HepG2 (cell line): ENCODE measurements around the gene EXOC6B. TPM values are rescaled to one million over a fixed set of nuclear protein-coding genes. Genes with fewer than 3 reads are reported as not detected.

Experiments used
- HDAC1 ChIP-seq: sonication (generic); formaldehyde crosslinking; IDR thresholded peaks from 2 replicates; pipeline ENCODE4 v1.5.1; 2020; ENCODE audit warnings: mild to moderate bottlenecking, missing genetic modification reagents
- HES4 ChIP-seq: sonication (generic); formaldehyde crosslinking; IDR thresholded peaks from 2 replicates; pipeline ENCODE4 v1.9.0; 2021; ENCODE audit warnings: mild to moderate bottlenecking, missing genetic modification reagents, borderline replicate concordance
- REL ChIP-seq: sonication (generic); formaldehyde crosslinking; conservative IDR thresholded peaks from 2 replicates; pipeline ENCODE4 v1.8.0; 2022; ENCODE audit warnings: mild to moderate bottlenecking, missing genetic modification reagents, moderate library complexity
- THAP9 ChIP-seq: sonication (generic); formaldehyde crosslinking; IDR thresholded peaks from 2 replicates; pipeline ENCODE4; 2020; ENCODE audit warnings: missing genetic modification reagents, mild to moderate bottlenecking, borderline replicate concordance
- XBP1 ChIP-seq: sonication (generic); formaldehyde crosslinking; IDR thresholded peaks from 2 replicates; pipeline ENCODE4 v1.5.0; 2020; ENCODE audit warnings: missing genetic modification reagents
- ZNF12 ChIP-seq: sonication (generic); formaldehyde crosslinking; IDR thresholded peaks from 2 replicates; pipeline ENCODE4 v1.5.0; 2020; ENCODE audit warnings: missing genetic modification reagents
- ZNF251 ChIP-seq: sonication (generic); formaldehyde crosslinking; IDR thresholded peaks from 2 replicates; pipeline ENCODE4 v1.9.0; 2021; ENCODE audit warnings: mild to moderate bottlenecking, missing genetic modification reagents
- ZNF512 ChIP-seq: sonication (generic); formaldehyde crosslinking; IDR thresholded peaks from 2 replicates; pipeline ENCODE4 v1.4.0; 2020; ENCODE audit warnings: mild to moderate bottlenecking, missing genetic modification reagents
- ZNF607 ChIP-seq: sonication (generic); formaldehyde crosslinking; IDR thresholded peaks from 2 replicates; pipeline ENCODE4 v1.5.1; 2020; ENCODE audit warnings: missing genetic modification reagents, mild to moderate bottlenecking, borderline replicate concordance
- ZNF737 ChIP-seq: sonication (generic); formaldehyde crosslinking; IDR thresholded peaks from 2 replicates; pipeline ENCODE4 v1.5.0; 2020; ENCODE audit warnings: missing genetic modification reagents, mild to moderate bottlenecking, borderline replicate concordance
- polyA plus RNA-seq, 8 experiments: library from polyadenylated mRNA; depleted of rRNA in 3 of 8; stranded (reverse) in 7 of 8; unstranded in 1 of 8; fragments of >200 nt; fragmentation: Illumina TruSeq in 4 of 8; extraction: Trizol in 4 of 8; gene quantifications; 2 replicates each; pipeline versions ENCODE4 v1.2.1 to v1.2.3, GENCODE V29; 2011 to 2016; ENCODE audit warnings: low read depth in 4 of 8, missing spikeins in 1 of 8, mixed read lengths in 1 of 8; ENCODE audit not compliant: insufficient read depth in 1 of 8
- total RNA-seq, 5 experiments: library from RNA; depleted of rRNA; stranded (reverse); fragments of >200 nt; fragmentation: Illumina TruSeq; extraction: Trizol; gene quantifications; 2 replicates each; pipeline ENCODE4 v1.2.3, GENCODE V29; 2016; ENCODE audit warnings: low read depth in 1 of 5
- TF ChIP-seq, protein P1 (sequence below): sonication (generic); formaldehyde crosslinking; IDR thresholded peaks from 2 replicates; pipeline ENCODE4 v1.8.0; 2023; ENCODE audit warnings: mild to moderate bottlenecking, missing genetic modification reagents
- TF ChIP-seq, protein P2 (sequence below): sonication (generic); formaldehyde crosslinking; IDR thresholded peaks from 2 replicates; pipeline ENCODE4 v1.4.0; 2020; ENCODE audit warnings: missing genetic modification reagents, borderline replicate concordance
- TF ChIP-seq, protein P3 (sequence below): sonication (generic); formaldehyde crosslinking; IDR thresholded peaks from 2 replicates; pipeline ENCODE4 v1.5.1; 2020; ENCODE audit warnings: mild to moderate bottlenecking, missing genetic modification reagents, moderate library complexity
- TF ChIP-seq, protein P4 (sequence below): sonication (generic); formaldehyde crosslinking; IDR thresholded peaks from 2 replicates; pipeline ENCODE4 v1.9.0; 2021; ENCODE audit warnings: missing genetic modification reagents, borderline replicate concordance

The EXOC6B gene
- total and polyA plus RNA-seq, 2 of the 13 experiments (the other 11 are each of a cell fraction or from before 2014, with no cell fraction given) = 9.1 to 15.9 TPM

DNA sequence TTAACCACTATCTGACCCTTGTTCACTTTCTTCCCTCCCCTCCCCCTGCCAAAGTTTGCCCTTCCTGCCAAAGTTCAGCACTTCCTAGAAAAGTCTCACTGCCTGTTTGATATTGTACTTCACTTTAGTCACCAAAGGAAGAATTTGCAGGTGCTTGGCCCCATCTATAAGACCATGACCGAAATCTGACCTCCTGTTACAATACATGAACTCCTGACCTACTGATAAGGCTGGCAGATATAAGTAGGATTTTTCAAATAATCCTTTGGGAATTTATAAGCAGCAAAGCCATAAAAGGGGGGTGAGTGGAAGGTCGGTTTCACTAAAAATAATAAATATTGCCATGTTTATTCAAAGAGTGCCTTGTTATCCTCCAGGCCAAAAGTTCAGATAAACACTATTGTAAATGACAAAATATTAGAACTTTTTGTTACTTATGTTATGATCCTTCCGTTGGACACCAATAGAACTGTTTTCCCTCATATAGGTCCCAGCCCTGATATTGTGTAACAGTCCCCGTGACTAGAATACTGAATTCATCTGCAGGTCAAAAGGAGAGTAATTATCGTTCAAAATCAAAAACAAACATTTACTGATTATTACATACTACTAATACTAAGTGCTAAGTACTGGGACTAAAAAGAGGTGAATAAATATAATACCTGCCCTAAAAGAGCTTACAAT is 277.6 kb downstream of the EXOC6B start (continued):
- TF ChIP-seq ZNF512 (CRISPR knock-in tag) = no peak
- TF ChIP-seq, protein P1, sequence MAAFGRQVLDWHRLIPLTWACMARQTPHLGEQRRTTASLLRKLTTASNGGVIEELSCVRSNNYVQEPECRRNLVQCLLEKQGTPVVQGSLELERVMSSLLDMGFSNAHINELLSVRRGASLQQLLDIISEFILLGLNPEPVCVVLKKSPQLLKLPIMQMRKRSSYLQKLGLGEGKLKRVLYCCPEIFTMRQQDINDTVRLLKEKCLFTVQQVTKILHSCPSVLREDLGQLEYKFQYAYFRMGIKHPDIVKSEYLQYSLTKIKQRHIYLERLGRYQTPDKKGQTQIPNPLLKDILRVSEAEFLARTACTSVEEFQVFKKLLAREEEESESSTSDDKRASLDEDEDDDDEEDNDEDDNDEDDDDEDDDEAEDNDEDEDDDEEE (CRISPR knock-in tag) = no peak
- TF ChIP-seq, protein P2, sequence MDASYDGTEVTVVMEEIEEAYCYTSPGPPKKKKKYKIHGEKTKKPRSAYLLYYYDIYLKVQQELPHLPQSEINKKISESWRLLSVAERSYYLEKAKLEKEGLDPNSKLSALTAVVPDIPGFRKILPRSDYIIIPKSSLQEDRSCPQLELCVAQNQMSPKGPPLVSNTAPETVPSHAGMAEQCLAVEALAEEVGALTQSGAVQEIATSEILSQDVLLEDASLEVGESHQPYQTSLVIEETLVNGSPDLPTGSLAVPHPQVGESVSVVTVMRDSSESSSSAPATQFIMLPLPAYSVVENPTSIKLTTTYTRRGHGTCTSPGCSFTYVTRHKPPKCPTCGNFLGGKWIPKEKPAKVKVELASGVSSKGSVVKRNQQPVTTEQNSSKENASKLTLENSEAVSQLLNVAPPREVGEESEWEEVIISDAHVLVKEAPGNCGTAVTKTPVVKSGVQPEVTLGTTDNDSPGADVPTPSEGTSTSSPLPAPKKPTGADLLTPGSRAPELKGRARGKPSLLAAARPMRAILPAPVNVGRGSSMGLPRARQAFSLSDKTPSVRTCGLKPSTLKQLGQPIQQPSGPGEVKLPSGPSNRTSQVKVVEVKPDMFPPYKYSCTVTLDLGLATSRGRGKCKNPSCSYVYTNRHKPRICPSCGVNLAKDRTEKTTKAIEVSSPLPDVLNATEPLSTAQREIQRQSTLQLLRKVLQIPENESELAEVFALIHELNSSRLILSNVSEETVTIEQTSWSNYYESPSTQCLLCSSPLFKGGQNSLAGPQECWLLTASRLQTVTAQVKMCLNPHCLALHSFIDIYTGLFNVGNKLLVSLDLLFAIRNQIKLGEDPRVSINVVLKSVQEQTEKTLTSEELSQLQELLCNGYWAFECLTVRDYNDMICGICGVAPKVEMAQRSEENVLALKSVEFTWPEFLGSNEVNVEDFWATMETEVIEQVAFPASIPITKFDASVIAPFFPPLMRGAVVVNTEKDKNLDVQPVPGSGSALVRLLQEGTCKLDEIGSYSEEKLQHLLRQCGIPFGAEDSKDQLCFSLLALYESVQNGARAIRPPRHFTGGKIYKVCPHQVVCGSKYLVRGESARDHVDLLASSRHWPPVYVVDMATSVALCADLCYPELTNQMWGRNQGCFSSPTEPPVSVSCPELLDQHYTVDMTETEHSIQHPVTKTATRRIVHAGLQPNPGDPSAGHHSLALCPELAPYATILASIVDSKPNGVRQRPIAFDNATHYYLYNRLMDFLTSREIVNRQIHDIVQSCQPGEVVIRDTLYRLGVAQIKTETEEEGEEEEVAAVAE (CRISPR knock-in tag) = no peak
- TF ChIP-seq ZNF737 = no peak
- TF ChIP-seq ZNF12 (CRISPR knock-in tag) = no peak
- TF ChIP-seq HDAC1 (CRISPR knock-in tag) = no peak
- no peak for TF ChIP-seq HES4 (CRISPR knock-in tag)
- no peak for TF ChIP-seq THAP9 (CRISPR knock-in tag)
- no peak for TF ChIP-seq ZNF251 (CRISPR knock-in tag)
- TF ChIP-seq REL (CRISPR knock-in tag) = no peak
- TF ChIP-seq, protein P3, sequence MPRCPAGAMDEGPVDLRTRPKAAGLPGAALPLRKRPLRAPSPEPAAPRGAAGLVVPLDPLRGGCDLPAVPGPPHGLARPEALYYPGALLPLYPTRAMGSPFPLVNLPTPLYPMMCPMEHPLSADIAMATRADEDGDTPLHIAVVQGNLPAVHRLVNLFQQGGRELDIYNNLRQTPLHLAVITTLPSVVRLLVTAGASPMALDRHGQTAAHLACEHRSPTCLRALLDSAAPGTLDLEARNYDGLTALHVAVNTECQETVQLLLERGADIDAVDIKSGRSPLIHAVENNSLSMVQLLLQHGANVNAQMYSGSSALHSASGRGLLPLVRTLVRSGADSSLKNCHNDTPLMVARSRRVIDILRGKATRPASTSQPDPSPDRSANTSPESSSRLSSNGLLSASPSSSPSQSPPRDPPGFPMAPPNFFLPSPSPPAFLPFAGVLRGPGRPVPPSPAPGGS (CRISPR knock-in tag) = no peak
- TF ChIP-seq, protein P4, sequence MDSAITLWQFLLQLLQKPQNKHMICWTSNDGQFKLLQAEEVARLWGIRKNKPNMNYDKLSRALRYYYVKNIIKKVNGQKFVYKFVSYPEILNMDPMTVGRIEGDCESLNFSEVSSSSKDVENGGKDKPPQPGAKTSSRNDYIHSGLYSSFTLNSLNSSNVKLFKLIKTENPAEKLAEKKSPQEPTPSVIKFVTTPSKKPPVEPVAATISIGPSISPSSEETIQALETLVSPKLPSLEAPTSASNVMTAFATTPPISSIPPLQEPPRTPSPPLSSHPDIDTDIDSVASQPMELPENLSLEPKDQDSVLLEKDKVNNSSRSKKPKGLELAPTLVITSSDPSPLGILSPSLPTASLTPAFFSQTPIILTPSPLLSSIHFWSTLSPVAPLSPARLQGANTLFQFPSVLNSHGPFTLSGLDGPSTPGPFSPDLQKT (CRISPR knock-in tag) = no peak
- TF ChIP-seq ZNF607 (CRISPR knock-in tag) = no peak
- TF ChIP-seq XBP1 (CRISPR knock-in tag) = no peak
